Neural progenitor cell (in vitro differentiated cells): Measurements from ENCODE around the gene LGALS7B. TPM values are rescaled to one million over a fixed set of nuclear protein-coding genes. Genes with fewer than 3 reads are reported as not detected.
"Not testable (repeated sequence)": the region's sequence is repeated elsewhere in the genome, so short reads cannot be mapped to it uniquely, and the experiment has no call there.

Source experiments
- DNase-seq: peaks from one replicate; pipeline ENCODE4 v3.0.0-alpha.2; 2016; ENCODE audit warnings: low spot score
- H2AFZ ChIP-seq: fragments of 200-600 bp; sonication (generic); replicated peaks from 2 replicates; pipeline ENCODE4 v1.6.1; 2016; ENCODE audit warnings: antibody characterized with exemption
- H3F3A ChIP-seq: fragments of 200-600 bp; sonication (generic); 2 replicates; pipeline ENCODE4 v1.6.1; 2016; ENCODE audit warnings: antibody characterized with exemption, low read depth
- H3K27ac ChIP-seq: fragments of 200-600 bp; sonication (generic); 2 replicates; pipeline ENCODE4 v1.5.1; 2016; ENCODE audit warnings: mild to moderate bottlenecking
- H3K27me3 ChIP-seq: fragments of 200-600 bp; sonication (generic); 2 replicates; pipeline ENCODE4 v1.6.1; 2016; ENCODE audit warnings: mild to moderate bottlenecking, moderate library complexity
- H3K36me3 ChIP-seq: fragments of 200-600 bp; sonication (generic); 2 replicates; pipeline ENCODE4 v1.5.1; 2016
- H3K4me1 ChIP-seq: fragments of 200-600 bp; sonication (generic); 2 replicates; pipeline ENCODE4 v1.6.1; 2016; ENCODE audit warnings: mixed run types
- H3K4me2 ChIP-seq: fragments of 200-600 bp; sonication (generic); 2 replicates; pipeline ENCODE4 v1.6.1; 2016
- H3K4me3 ChIP-seq: fragments of 200-600 bp; sonication (generic); 2 replicates; pipeline ENCODE4 v1.5.1; 2016
- H3K79me2 ChIP-seq: fragments of 200-600 bp; sonication (generic); 2 replicates; pipeline ENCODE4 v1.6.1; 2016; ENCODE audit warnings: low read depth
- H3K9ac ChIP-seq: fragments of 200-600 bp; sonication (generic); 2 replicates; pipeline ENCODE4 v1.6.1; 2016
- H3K9me3 ChIP-seq: fragments of 200-600 bp; sonication (generic); 2 replicates; pipeline ENCODE4 v1.5.1; 2016; ENCODE audit warnings: low read depth
- H4K20me1 ChIP-seq: fragments of 200-600 bp; sonication (generic); 2 replicates; pipeline ENCODE4 v1.6.1; 2016; ENCODE audit warnings: low read depth
- H3K27ac Mint-ChIP-seq: 3 replicates; pipeline ENCODE4 v1.8.0; 2021; ENCODE audit warnings: mixed read lengths
- H3K27me3 Mint-ChIP-seq: 2 replicates; pipeline ENCODE4 v1.8.0; 2022; ENCODE audit warnings: low read depth, mild to moderate bottlenecking, inconsistent platforms, moderate library complexity, mixed read lengths; ENCODE audit not compliant: insufficient read depth
- H3K36me3 Mint-ChIP-seq: 3 replicates; pipeline ENCODE4 v1.8.0; 2021; ENCODE audit warnings: mixed read lengths
- H3K4me1 Mint-ChIP-seq: 3 replicates; pipeline ENCODE4 v1.8.0; 2021; ENCODE audit warnings: mixed read lengths
- H3K4me3 Mint-ChIP-seq: 3 replicates; pipeline ENCODE4 v1.8.0; 2021; ENCODE audit warnings: mild to moderate bottlenecking, moderate library complexity, mixed read lengths
- H3K9me3 Mint-ChIP-seq: 3 replicates; pipeline ENCODE4 v1.8.0; 2020; ENCODE audit warnings: mixed read lengths
- EZH2 ChIP-seq: fragments of 200-600 bp; sonication (generic); IDR thresholded peaks from 2 replicates; pipeline ENCODE4 v1.6.1; 2017; ENCODE audit warnings: antibody characterized with exemption, mild to moderate bottlenecking, moderate library complexity
- EZH2phosphoT487 ChIP-seq: fragments of 200-600 bp; sonication (generic); IDR thresholded peaks from 2 replicates; pipeline ENCODE4 v1.6.1; 2017; ENCODE audit warnings: antibody characterized with exemption
- total RNA-seq: library from RNA; depleted of rRNA; stranded (reverse); fragments of >200 nt; gene quantifications from 2 replicates; pipeline ENCODE4 v1.2.3, GENCODE V29; 2015; ENCODE audit warnings: low replicate concordance
- TF ChIP-seq, protein P1 (sequence below): fragments of 200-600 bp; sonication (generic); IDR thresholded peaks from 2 replicates; pipeline ENCODE4 v1.5.1; 2017; ENCODE audit warnings: antibody characterized with exemption, mild to moderate bottlenecking

LGALS7B gene
- total RNA-seq, 1 donor from 2014 or later = not detected

- Histone ChIP-seq H3K4me3 (no peak overlapping the region), H3K27me3 (no peaks in the 10 kb centered on the region), H2AFZ (no peak overlapping the region), H3K4me2 (no peak overlapping the region), H4K20me1 (no peaks in the 10 kb centered on the region), H3K4me1 (no peaks in the 10 kb centered on the region), H3K36me3 (no peaks in the 10 kb centered on the region), H3K79me2 (no peaks in the 10 kb centered on the region), H3K9me3 (no peaks in the 10 kb centered on the region), H3K9ac (no peak overlapping the region), H3F3A (no peaks in the 10 kb centered on the region), H3K27ac (no peak overlapping the region)
- Mint-ChIP-seq H3K27me3 (peaks cover 6% of the 10 kb centered on the region), H3K36me3 (peaks cover 14% of the 10 kb centered on the region), H3K27ac (no peak overlapping the region), H3K4me3 (no peak overlapping the region), H3K9me3 (no peaks in the 10 kb centered on the region), H3K4me1 (peaks cover 12% of the 10 kb centered on the region)
- DNase-seq = no peak
- TF ChIP-seq EZH2 (no peak), EZH2phosphoT487 (no peak)
- TF ChIP-seq, protein P1, sequence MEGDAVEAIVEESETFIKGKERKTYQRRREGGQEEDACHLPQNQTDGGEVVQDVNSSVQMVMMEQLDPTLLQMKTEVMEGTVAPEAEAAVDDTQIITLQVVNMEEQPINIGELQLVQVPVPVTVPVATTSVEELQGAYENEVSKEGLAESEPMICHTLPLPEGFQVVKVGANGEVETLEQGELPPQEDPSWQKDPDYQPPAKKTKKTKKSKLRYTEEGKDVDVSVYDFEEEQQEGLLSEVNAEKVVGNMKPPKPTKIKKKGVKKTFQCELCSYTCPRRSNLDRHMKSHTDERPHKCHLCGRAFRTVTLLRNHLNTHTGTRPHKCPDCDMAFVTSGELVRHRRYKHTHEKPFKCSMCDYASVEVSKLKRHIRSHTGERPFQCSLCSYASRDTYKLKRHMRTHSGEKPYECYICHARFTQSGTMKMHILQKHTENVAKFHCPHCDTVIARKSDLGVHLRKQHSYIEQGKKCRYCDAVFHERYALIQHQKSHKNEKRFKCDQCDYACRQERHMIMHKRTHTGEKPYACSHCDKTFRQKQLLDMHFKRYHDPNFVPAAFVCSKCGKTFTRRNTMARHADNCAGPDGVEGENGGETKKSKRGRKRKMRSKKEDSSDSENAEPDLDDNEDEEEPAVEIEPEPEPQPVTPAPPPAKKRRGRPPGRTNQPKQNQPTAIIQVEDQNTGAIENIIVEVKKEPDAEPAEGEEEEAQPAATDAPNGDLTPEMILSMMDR = no peak
Measured at GRCh38 chr19:38817081-38817480, 28.1 kb downstream of the LGALS7B start.

- Histone ChIP-seq H3F3A (peaks cover 8% of the 10 kb centered on the region), H3K4me1 (peaks cover 7% of the 10 kb centered on the region), H4K20me1 (no peaks in the 10 kb centered on the region), H3K4me2 (no peak overlapping the region), H3K27me3 (no peaks in the 10 kb centered on the region), H3K27ac (no peak overlapping the region), H3K9me3 (no peaks in the 10 kb centered on the region), H3K36me3 (no peaks in the 10 kb centered on the region), H3K9ac (no peak overlapping the region), H2AFZ (no peak overlapping the region), H3K79me2 (peaks cover 7% of the 10 kb centered on the region), H3K4me3 (no peak overlapping the region)
- H3K9me3 Mint-ChIP-seq = peaks cover 6% of the 10 kb centered on the region
- no peak overlapping the region for H3K27ac Mint-ChIP-seq
- H3K4me1 Mint-ChIP-seq = peaks cover 24% of the 10 kb centered on the region
- H3K27me3 Mint-ChIP-seq = peaks cover 7% of the 10 kb centered on the region
- H3K36me3 Mint-ChIP-seq = peaks cover 28% of the 10 kb centered on the region
- no peak for DNase-seq
- TF ChIP-seq EZH2phosphoT487 (no peak), EZH2 (no peak)
- TF ChIP-seq, protein P1 = no peak
- H3K4me3 Mint-ChIP-seq = no peak overlapping the region
Measured at GRCh38 chr19:38819231-38819920, 30.4 kb downstream of the LGALS7B start.

- not testable (repeated sequence) for H3K4me2 ChIP-seq, H4K20me1 ChIP-seq, H3K27me3 ChIP-seq, DNase-seq, H2AFZ ChIP-seq, H3K9ac ChIP-seq, H3K36me3 ChIP-seq, H3K79me2 ChIP-seq, H3K27ac ChIP-seq, H3K4me3 ChIP-seq, H3K27ac Mint-ChIP-seq, H3K9me3 Mint-ChIP-seq, H3K27me3 Mint-ChIP-seq, H3K4me3 Mint-ChIP-seq, H3K9me3 ChIP-seq
- Histone ChIP-seq H3F3A (peaks cover 17% of the 10 kb centered on the region), H3K4me1 (peaks cover 16% of the 10 kb centered on the region)
- peaks cover 25% of the 10 kb centered on the region for H3K36me3 Mint-ChIP-seq
- H3K4me1 Mint-ChIP-seq = peaks cover 36% of the 10 kb centered on the region
Measured at GRCh38 chr19:38821230-38821825, 32.3 kb downstream of the LGALS7B start.

DNA sequence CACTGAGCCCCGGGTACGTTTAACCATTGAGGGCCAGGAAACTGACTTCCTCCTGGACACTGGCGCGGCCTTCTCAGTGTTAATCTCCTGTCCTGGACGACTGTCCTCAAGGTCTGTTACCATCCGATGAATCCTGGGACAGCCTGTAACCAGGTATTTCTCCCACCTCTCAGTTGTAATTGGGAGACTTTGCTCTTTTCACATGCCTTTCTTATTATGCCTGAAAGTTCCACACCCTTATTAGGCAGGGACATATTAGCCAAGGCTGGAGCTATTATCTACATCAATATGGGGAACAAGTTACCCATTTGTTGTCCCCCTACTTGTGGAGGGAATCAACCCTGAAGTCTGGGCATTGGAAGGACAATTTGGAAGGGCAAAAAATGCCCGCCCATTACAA is 36.9 kb downstream of the LGALS7B start:
- not testable (repeated sequence) for H3K36me3 ChIP-seq, H3K27ac Mint-ChIP-seq, DNase-seq, H3K9me3 Mint-ChIP-seq, H3K4me3 Mint-ChIP-seq, H3K4me2 ChIP-seq, H3K4me3 ChIP-seq, H3K27me3 ChIP-seq, H3K27me3 Mint-ChIP-seq, H4K20me1 ChIP-seq, H3K27ac ChIP-seq, H3K9me3 ChIP-seq, H3K9ac ChIP-seq, H2AFZ ChIP-seq
- Histone ChIP-seq H3F3A (peaks cover 17% of the 10 kb centered on the region), H3K4me1 (peaks cover 17% of the 10 kb centered on the region), H3K79me2 (peaks cover 12% of the 10 kb centered on the region)
- peaks cover 36% of the 10 kb centered on the region for H3K4me1 Mint-ChIP-seq
- H3K36me3 Mint-ChIP-seq = peaks cover 33% of the 10 kb centered on the region
